H9 (cell line): ENCODE data around the gene MTA3. TPM values are rescaled to one million over a fixed set of nuclear protein-coding genes. Genes with fewer than 3 reads are reported as not detected.

ENCODE experiments used
- DNase-seq: peaks from one replicate; pipeline ENCODE4 v3.0.0-alpha.2; 2017
- H2AFZ ChIP-seq: one replicate; pipeline ENCODE4 v1.6.1; 2013; ENCODE audit warnings: mild to moderate bottlenecking, low read length, control low read depth, moderate library complexity
- H2AK5ac ChIP-seq: 2 replicates; pipeline ENCODE4 v1.6.1; 2013; ENCODE audit warnings: low read length, control low read depth, mixed read lengths; ENCODE audit not compliant: insufficient read length
- H2BK120ac ChIP-seq: one replicate; pipeline ENCODE4 v1.6.1; 2013; ENCODE audit warnings: low read depth, mild to moderate bottlenecking, low read length, control low read depth, inconsistent platforms; ENCODE audit not compliant: poor library complexity, severe bottlenecking
- H2BK12ac ChIP-seq: 2 replicates; pipeline ENCODE4 v1.6.1; 2013; ENCODE audit warnings: low read length, control low read depth, mixed read lengths, low read depth; ENCODE audit not compliant: insufficient read length
- H2BK15ac ChIP-seq: 2 replicates; pipeline ENCODE4 v1.6.1; 2013; ENCODE audit warnings: low read depth, low read length, control low read depth
- H2BK20ac ChIP-seq: one replicate; pipeline ENCODE4 v1.6.1; 2013; ENCODE audit warnings: low read depth, mild to moderate bottlenecking, low read length, control low read depth, inconsistent platforms; ENCODE audit not compliant: poor library complexity, severe bottlenecking
- H2BK5ac ChIP-seq: 2 replicates; pipeline ENCODE4 v1.6.1; 2013; ENCODE audit warnings: low read length, control low read depth, mixed read lengths; ENCODE audit not compliant: insufficient read length
- H3K14ac ChIP-seq: 2 replicates; pipeline ENCODE4 v1.6.1; 2013; ENCODE audit warnings: low read length, control low read depth; ENCODE audit not compliant: insufficient read depth
- H3K18ac ChIP-seq: 2 replicates; pipeline ENCODE4 v1.6.1; 2013; ENCODE audit warnings: low read depth, mild to moderate bottlenecking, mixed read lengths, low read length, control low read depth; ENCODE audit not compliant: insufficient read length
- H3K23ac ChIP-seq: 2 replicates; pipeline ENCODE4 v1.6.1; 2013; ENCODE audit warnings: low read length, control low read depth, mixed read lengths, low read depth; ENCODE audit not compliant: insufficient read length
- H3K23me2 ChIP-seq: 2 replicates; pipeline ENCODE4 v1.6.1; 2013; ENCODE audit warnings: low read depth, mild to moderate bottlenecking, mixed read lengths, low read length, control low read depth; ENCODE audit not compliant: insufficient read length, poor library complexity, severe bottlenecking
- H3K27ac ChIP-seq: 2 replicates; pipeline ENCODE4 v1.5.1; 2013; ENCODE audit warnings: low read length, control low read depth, mixed read lengths, low read depth; ENCODE audit not compliant: insufficient read length
- H3K27me3 ChIP-seq: 2 replicates; pipeline ENCODE4 v1.6.1; 2013; ENCODE audit warnings: low read length, control low read depth, inconsistent platforms; ENCODE audit not compliant: insufficient read depth
- H3K4ac ChIP-seq: 2 replicates; pipeline ENCODE4 v1.6.1; 2013; ENCODE audit warnings: low read depth, mild to moderate bottlenecking, control low read depth, inconsistent platforms, low read length, moderate library complexity
- H3K4me1 ChIP-seq: 2 replicates; pipeline ENCODE4 v1.6.1; 2013; ENCODE audit warnings: low read length, control low read depth, inconsistent platforms; ENCODE audit not compliant: insufficient read depth
- H3K4me2 ChIP-seq: 2 replicates; pipeline ENCODE4 v1.6.1; 2013; ENCODE audit warnings: low read length, control low read depth, mixed read lengths; ENCODE audit not compliant: insufficient read length, insufficient read depth
- H3K56ac ChIP-seq: 2 replicates; pipeline ENCODE4 v1.6.1; 2013; ENCODE audit warnings: low read depth, mild to moderate bottlenecking, mixed read lengths, low read length, control low read depth; ENCODE audit not compliant: insufficient read length
- H3K79me1 ChIP-seq: 2 replicates; pipeline ENCODE4 v1.6.1; 2013; ENCODE audit warnings: low read depth, mild to moderate bottlenecking, moderate library complexity, low read length, control low read depth, inconsistent platforms; ENCODE audit not compliant: insufficient read depth, poor library complexity, severe bottlenecking
- H3K79me2 ChIP-seq: 2 replicates; pipeline ENCODE4 v1.6.1; 2013; ENCODE audit warnings: low read length, control low read depth, inconsistent platforms; ENCODE audit not compliant: insufficient read depth
- H3K9ac ChIP-seq: 2 replicates; pipeline ENCODE4 v1.6.1; 2013; ENCODE audit warnings: low read length, control low read depth, mixed read lengths; ENCODE audit not compliant: insufficient read length; ENCODE audit errors: extremely low read depth
- H3K9me3 ChIP-seq: one replicate; pipeline ENCODE4 v1.6.1; 2013; ENCODE audit warnings: low read depth, low read length, inconsistent platforms; ENCODE audit not compliant: control insufficient read depth
- H3T11ph ChIP-seq: one replicate; pipeline ENCODE4 v1.6.1; 2013; ENCODE audit warnings: mild to moderate bottlenecking, low read length, control low read depth, inconsistent platforms
- H4K20me1 ChIP-seq: one replicate; pipeline ENCODE4 v1.6.1; 2013; ENCODE audit not compliant: control insufficient read depth, insufficient read length, insufficient read depth
- H4K5ac ChIP-seq: 2 replicates; pipeline ENCODE4 v1.6.1; 2013; ENCODE audit warnings: low read depth, mild to moderate bottlenecking, mixed read lengths, low read length, control low read depth; ENCODE audit not compliant: insufficient read length
- H4K8ac ChIP-seq: replicated peaks from 2 replicates; pipeline ENCODE4 v1.6.1; 2013; ENCODE audit warnings: low read length, control low read depth, mixed read lengths, low read depth; ENCODE audit not compliant: insufficient read length
- H4K91ac ChIP-seq: 2 replicates; pipeline ENCODE4 v1.6.1; 2013; ENCODE audit warnings: low read depth, mild to moderate bottlenecking, moderate library complexity, mixed read lengths, low read length, control low read depth; ENCODE audit not compliant: insufficient read length
- H3K27ac Mint-ChIP-seq, 3 experiments: 2 replicates in 2 of 3; 3 replicates in 1 of 3; pipeline ENCODE4 v1.8.0; 2020 to 2021; ENCODE audit warnings: mixed read lengths in 3 of 3, mild to moderate bottlenecking in 1 of 3, moderate library complexity in 1 of 3
- H3K27me3 Mint-ChIP-seq: 2 replicates; pipeline ENCODE4 v1.8.0; 2021; ENCODE audit warnings: low read depth, mild to moderate bottlenecking, moderate library complexity, mixed read lengths
- H3K36me3 Mint-ChIP-seq, 3 experiments: 2 replicates in 2 of 3; 3 replicates in 1 of 3; pipeline ENCODE4 v1.8.0; 2020 to 2021; ENCODE audit warnings: low read depth in 3 of 3, mixed read lengths in 3 of 3; ENCODE audit not compliant: insufficient read depth in 1 of 3
- H3K4me1 Mint-ChIP-seq, 2 experiments: 2 replicates each; pipeline ENCODE4 v1.8.0; 2020; ENCODE audit warnings: mixed read lengths in 2 of 2
- H3K4me3 Mint-ChIP-seq, 2 experiments: 2 replicates in 1 of 2; 3 replicates in 1 of 2; pipeline ENCODE4 v1.8.0; 2020 to 2021; ENCODE audit warnings: mild to moderate bottlenecking in 2 of 2, mixed read lengths in 2 of 2, moderate library complexity in 1 of 2
- H3K9me3 Mint-ChIP-seq, 2 experiments: 2 replicates in 1 of 2; 3 replicates in 1 of 2; pipeline ENCODE4 v1.8.0; 2020; ENCODE audit warnings: mild to moderate bottlenecking in 2 of 2, mixed read lengths in 2 of 2, moderate library complexity in 1 of 2
- CTCF ChIP-seq: fragments of 200-600 bp; sonication (generic); conservative IDR thresholded peaks from 3 replicates; pipeline ENCODE4 v1.8.0; 2021; ENCODE audit warnings: antibody characterized with exemption, mild to moderate bottlenecking
- WGBS: extraction: QIAGEN DNeasy Blood & Tissue Kit; methylation state at CpG from one replicate; pipeline ENCODE4 v1.1.7; 2013; ENCODE audit warnings: missing lambda C conversion rate, low lambda C conversion rate, mixed read lengths; ENCODE audit not compliant: insufficient read length; ENCODE audit errors: extremely low coverage; 5-methylcytosine and 5-hydroxymethylcytosine counted together
- total RNA-seq: library from RNA; stranded (reverse); gene quantifications from 2 replicates; pipeline ENCODE4 v1.2.1, GENCODE V29; 2021

Gene MTA3
- total RNA-seq, 1 experiment from 2014 or later, result 253 TPM

DNA sequence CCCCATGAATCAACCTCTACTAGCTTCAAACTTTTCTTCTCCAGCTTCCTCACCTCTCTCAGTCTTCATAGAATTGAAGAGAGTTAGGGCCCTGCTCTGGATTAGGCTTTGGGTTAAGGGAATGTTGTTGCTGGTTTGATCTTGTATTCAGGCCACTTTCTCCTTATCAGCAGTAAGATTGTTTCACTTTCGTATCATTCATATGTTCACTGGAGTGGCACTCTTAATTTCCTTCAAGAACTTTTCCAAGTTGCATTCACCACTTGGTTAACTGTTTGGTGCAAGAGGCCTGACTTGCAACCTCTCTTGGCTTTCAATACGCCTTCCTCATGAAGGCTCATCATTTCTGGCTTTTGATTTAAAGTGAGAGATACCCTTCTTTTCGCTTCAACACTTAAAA is 172.7 kb downstream of the MTA3 start:
- Histone ChIP-seq H2BK5ac (no peak overlapping the region), H2AK5ac (no peak overlapping the region), H4K5ac (no peak overlapping the region), H3K23me2 (no peaks in the 10 kb centered on the region), H3K4ac (no peak overlapping the region), H3K4me1 (no peaks in the 10 kb centered on the region), H3K9ac (no peak overlapping the region), H3K9me3 (no peaks in the 10 kb centered on the region), H3K27me3 (no peaks in the 10 kb centered on the region), H3T11ph (no peak overlapping the region), H3K79me2 (no peaks in the 10 kb centered on the region), H4K20me1 (no peaks in the 10 kb centered on the region), H3K56ac (no peak overlapping the region), H4K91ac (no peak overlapping the region), H3K79me1 (no peaks in the 10 kb centered on the region), H3K23ac (no peak overlapping the region), H4K8ac (no peak overlapping the region), H2BK15ac (no peak overlapping the region), H2AFZ (no peak overlapping the region), H2BK12ac (no peak overlapping the region), H3K14ac (no peak overlapping the region), H3K4me2 (no peak overlapping the region), H2BK120ac (no peak overlapping the region), H2BK20ac (no peak overlapping the region), H3K18ac (no peak overlapping the region), H3K27ac (no peak overlapping the region)
- H3K4me1 Mint-ChIP-seq, result peaks cover 27 to 30% of the 10 kb centered on the region in 2 experiments
- no CpG with 5 or more reads among the region's 3 CpGs for WGBS
- H3K36me3 Mint-ChIP-seq, result peaks cover 24 to 29% (median 24%) of the 10 kb centered on the region in 3 experiments
- TF ChIP-seq CTCF, result no peak
- no peaks in the 10 kb centered on the region for H3K27me3 Mint-ChIP-seq
- H3K27ac Mint-ChIP-seq, result no peak overlapping the region
- H3K9me3 Mint-ChIP-seq, result peaks cover 0 to 4% of the 10 kb centered on the region in 2 experiments; a peak in 3 of 5 replicates
- DNase-seq, result no peak
- H3K4me3 Mint-ChIP-seq, result no peak overlapping the region
